Measurements from ENCODE around the gene SSBP3.

SSBP3 gene

GRCh38 chr1:54360165-54361005 lies 45.8 kb downstream of the SSBP3 start:
- H3K4me3 Mint-ChIP-seq: no peak overlapping the region
- H3K4me1 Mint-ChIP-seq (ENCODE audit: low read depth): peaks cover 88% of the 10 kb centered on the region
- H3K27ac Mint-ChIP-seq: peak overlapping the region; percentile 61

DNA sequence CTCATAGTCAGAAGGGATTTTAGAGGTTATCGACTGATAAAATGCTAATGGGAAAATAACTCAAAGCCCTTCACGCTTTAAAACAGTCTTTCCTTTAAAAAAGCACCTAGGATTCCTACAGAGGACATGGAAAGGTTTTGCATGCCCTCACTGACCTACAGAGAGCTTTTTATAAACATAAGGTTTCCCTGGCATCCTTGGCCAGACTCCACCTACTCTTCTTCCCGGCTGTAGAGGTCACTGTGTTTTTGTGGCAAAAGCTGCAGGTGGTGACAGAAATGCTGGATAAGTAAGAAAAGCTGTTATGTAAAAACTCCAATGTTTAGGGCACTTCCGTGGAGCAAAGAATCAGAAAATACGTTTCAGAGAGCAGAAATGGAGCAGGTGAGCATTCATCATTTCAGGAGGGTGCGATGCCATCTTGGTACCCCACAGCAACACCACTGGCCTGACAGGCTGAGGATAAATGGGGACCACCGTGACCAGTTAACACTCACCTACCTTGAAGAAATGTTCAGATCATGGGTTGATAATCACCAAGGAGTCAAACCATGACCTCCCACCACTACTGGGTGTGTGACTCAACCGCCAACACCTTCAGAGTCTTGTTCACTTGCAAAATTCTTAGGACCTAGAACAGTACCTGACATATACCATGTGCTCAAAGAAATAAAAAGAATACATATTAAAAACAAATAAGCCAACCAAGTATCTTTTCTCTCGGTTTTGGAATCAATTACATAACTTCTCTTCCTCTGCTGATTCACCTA lies 46.6 kb downstream of the SSBP3 start:
- Mint-ChIP-seq H3K4me3 (peak overlapping the region; percentile 28), H3K4me1 (ENCODE audit: low read depth) (peaks cover 93% of the 10 kb centered on the region), H3K36me3 (no peaks in the 10 kb centered on the region), H3K27me3 (no peaks in the 10 kb centered on the region), H3K9me3 (ENCODE audit: low read depth) (no peaks in the 10 kb centered on the region), H3K27ac (peak overlapping the region; percentile 61)

More at GRCh38 chr1:54360165-54361005, 45.8 kb downstream of the SSBP3 start:
- no peaks in the 10 kb centered on the region for H3K9me3 Mint-ChIP-seq (ENCODE audit: low read depth)
- H3K36me3 Mint-ChIP-seq: no peaks in the 10 kb centered on the region
- H3K27me3 Mint-ChIP-seq: no peaks in the 10 kb centered on the region

GRCh38 chr1:54358503-54359168 lies 47.6 kb downstream of the SSBP3 start:
- no peak overlapping the region for H3K27ac Mint-ChIP-seq

DNA sequence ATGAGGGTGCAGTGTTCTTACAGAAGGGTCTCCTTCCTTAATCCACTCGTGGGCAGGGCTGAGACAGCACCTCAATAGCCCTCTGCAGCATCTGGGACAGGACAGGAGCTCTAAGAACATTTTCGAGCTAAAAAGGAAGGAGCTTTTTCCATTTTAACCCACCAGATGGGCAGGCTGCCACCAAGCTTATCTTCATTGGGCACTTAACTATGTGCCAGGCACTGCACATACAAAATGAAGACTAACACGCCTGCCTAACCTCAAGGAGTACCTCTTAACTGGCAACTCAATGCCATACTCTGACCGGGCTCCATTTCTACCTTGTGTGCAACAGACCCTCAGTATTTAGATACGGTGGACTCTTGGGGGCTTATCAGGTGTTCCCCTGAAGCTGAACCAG lies 48.2 kb downstream of the SSBP3 start:
- Mint-ChIP-seq H3K27ac (peak overlapping the region; percentile 94), H3K27me3 (no peaks in the 10 kb centered on the region), H3K36me3 (no peaks in the 10 kb centered on the region), H3K4me3 (peak overlapping the region; percentile 43), H3K9me3 (ENCODE audit: low read depth) (no peaks in the 10 kb centered on the region), H3K4me1 (ENCODE audit: low read depth) (peaks cover 90% of the 10 kb centered on the region)

More at GRCh38 chr1:54358503-54359168, 47.6 kb downstream of the SSBP3 start:
- H3K36me3 Mint-ChIP-seq: no peaks in the 10 kb centered on the region
- peak overlapping the region; percentile 23 for H3K4me3 Mint-ChIP-seq
- no peaks in the 10 kb centered on the region for H3K9me3 Mint-ChIP-seq (ENCODE audit: low read depth)
- H3K27me3 Mint-ChIP-seq: no peaks in the 10 kb centered on the region
- H3K4me1 Mint-ChIP-seq (ENCODE audit: low read depth): peaks cover 93% of the 10 kb centered on the region

- H3K27ac Mint-ChIP-seq: peak overlapping the region; percentile 94
- no peaks in the 10 kb centered on the region for H3K9me3 Mint-ChIP-seq (ENCODE audit: low read depth)
- H3K4me1 Mint-ChIP-seq (ENCODE audit: low read depth): peaks cover 87% of the 10 kb centered on the region
- peak overlapping the region; percentile 86 for H3K4me3 Mint-ChIP-seq
- peaks cover 3% of the 10 kb centered on the region for H3K36me3 Mint-ChIP-seq
- H3K27me3 Mint-ChIP-seq: no peaks in the 10 kb centered on the region
Observed at GRCh38 chr1:54356680-54357147, 49.5 kb downstream of the SSBP3 start.

DNA sequence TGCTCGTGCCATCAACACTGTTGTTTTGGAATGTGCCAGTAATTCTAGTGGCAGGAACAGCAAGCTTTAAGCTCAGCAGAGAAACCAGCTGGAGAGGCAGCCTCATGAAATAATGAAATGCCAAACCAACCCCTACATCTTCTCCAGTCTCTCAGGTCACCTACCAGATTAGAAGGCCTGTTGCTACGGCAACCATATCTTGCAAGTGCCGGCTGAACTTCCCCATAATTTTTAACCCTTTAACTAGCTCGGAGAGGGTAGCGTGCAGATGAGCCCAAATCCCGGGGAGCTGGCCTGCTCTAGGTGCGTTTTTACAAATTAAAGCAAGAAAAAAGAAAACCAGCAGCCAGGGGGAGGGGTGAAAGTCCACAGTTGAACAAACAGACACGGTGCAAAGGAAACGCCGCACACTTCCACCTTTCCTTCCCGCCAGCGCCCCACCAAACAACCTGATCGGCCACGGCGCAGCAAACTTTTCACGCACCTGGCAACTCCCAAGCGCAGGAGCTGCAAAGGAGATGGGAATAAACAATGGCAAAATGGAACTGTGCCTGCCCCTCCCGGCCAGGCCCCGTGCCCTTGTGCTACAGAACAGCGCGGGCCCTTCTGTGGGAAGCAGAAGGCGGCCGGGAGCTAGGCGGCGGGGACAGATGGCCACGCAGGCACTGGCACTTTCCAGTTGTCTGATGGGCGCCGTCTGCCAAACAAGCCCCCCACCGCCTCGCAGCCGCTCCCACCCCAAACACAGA lies 50.1 kb downstream of the SSBP3 start:
- peak overlapping the region; percentile 94 for H3K27ac Mint-ChIP-seq
- H3K36me3 Mint-ChIP-seq: peaks cover 3% of the 10 kb centered on the region
- peaks cover 87% of the 10 kb centered on the region for H3K4me1 Mint-ChIP-seq (ENCODE audit: low read depth)
- H3K4me3 Mint-ChIP-seq: peak overlapping the region; percentile 86
- H3K27me3 Mint-ChIP-seq: no peaks in the 10 kb centered on the region
- no peaks in the 10 kb centered on the region for H3K9me3 Mint-ChIP-seq (ENCODE audit: low read depth)

DNA sequence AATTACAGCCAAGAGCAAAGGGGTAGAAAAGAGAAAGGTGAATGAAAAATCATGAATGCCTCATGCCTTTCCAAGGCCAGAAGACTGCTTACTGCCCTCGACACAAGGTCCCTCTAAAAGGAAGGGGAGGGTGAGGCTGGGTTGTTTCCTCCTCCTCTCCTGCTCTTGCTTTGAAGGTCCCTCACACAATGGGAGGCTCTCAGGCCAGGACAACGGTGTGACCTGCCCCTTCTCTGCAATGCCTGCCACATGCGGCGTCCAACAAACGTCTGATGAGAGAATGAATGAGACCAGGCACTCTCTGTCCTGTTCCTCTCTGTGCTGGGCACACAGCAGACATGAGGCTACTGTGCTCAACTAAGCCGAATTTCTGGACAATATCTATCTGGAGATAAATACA lies 51.3 kb downstream of the SSBP3 start:
- Mint-ChIP-seq H3K27me3 (no peaks in the 10 kb centered on the region), H3K27ac (peak overlapping the region; percentile 46), H3K36me3 (peaks cover 3% of the 10 kb centered on the region), H3K9me3 (ENCODE audit: low read depth) (no peaks in the 10 kb centered on the region), H3K4me1 (ENCODE audit: low read depth) (peaks cover 83% of the 10 kb centered on the region), H3K4me3 (peak overlapping the region; percentile 75)

DNA sequence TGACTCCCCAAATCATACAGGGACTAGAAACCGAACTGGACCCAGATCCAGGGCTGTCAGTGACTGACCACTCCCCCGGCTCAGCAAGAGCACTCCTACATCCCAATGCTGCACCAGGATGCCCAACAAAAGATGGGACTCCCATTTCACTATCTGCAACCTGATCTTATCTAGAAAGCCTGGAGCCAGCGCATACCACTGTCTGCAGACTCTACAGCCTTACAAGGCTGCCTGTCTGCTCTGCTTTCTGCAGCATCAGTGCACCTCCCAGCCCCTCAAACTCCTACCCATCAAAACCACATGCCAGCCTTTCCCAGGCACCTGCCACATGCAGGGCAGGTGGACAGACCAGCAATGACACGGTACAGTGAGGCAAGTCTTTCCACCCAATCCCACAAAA lies 52.2 kb downstream of the SSBP3 start:
- H3K36me3 Mint-ChIP-seq: peaks cover 3% of the 10 kb centered on the region
- H3K9me3 Mint-ChIP-seq (ENCODE audit: low read depth): no peaks in the 10 kb centered on the region
- no peak overlapping the region for H3K27ac Mint-ChIP-seq
- no peak overlapping the region for H3K4me3 Mint-ChIP-seq
- peaks cover 86% of the 10 kb centered on the region for H3K4me1 Mint-ChIP-seq (ENCODE audit: low read depth)
- no peaks in the 10 kb centered on the region for H3K27me3 Mint-ChIP-seq

GRCh38 chr1:54352755-54353154 lies 53.4 kb downstream of the SSBP3 start:
- peaks cover 3% of the 10 kb centered on the region for H3K36me3 Mint-ChIP-seq

DNA sequence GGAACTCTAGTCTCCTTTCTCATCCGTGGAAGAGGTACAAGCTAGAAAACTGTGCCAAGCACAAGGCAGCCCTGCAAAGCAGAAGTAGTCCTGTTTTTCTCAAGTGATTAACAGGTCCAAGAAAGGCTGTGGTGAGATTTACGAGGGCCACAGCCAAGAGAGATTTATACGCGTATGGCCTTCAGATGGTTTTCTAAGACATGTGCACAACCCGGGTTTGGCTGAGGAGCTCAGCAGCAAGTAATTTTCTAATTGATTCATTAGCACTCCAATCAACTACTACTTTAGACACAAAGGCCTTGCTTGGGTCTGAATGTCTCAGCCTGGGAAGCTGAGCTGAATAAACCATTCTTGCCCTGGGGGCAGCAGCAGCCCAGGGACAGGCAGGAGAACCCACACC lies 55.8 kb downstream of the SSBP3 start:
- Mint-ChIP-seq H3K4me3 (no peak overlapping the region), H3K9me3 (ENCODE audit: low read depth) (no peaks in the 10 kb centered on the region), H3K4me1 (ENCODE audit: low read depth) (peaks cover 63% of the 10 kb centered on the region), H3K36me3 (peaks cover 3% of the 10 kb centered on the region), H3K27ac (peak overlapping the region; percentile 70), H3K27me3 (no peaks in the 10 kb centered on the region)

More at GRCh38 chr1:54352755-54353154, 53.4 kb downstream of the SSBP3 start:
- Mint-ChIP-seq H3K4me3 (no peak overlapping the region), H3K27me3 (no peaks in the 10 kb centered on the region), H3K4me1 (ENCODE audit: low read depth) (peaks cover 80% of the 10 kb centered on the region), H3K27ac (peak overlapping the region; percentile 81), H3K9me3 (ENCODE audit: low read depth) (no peaks in the 10 kb centered on the region)

DNA sequence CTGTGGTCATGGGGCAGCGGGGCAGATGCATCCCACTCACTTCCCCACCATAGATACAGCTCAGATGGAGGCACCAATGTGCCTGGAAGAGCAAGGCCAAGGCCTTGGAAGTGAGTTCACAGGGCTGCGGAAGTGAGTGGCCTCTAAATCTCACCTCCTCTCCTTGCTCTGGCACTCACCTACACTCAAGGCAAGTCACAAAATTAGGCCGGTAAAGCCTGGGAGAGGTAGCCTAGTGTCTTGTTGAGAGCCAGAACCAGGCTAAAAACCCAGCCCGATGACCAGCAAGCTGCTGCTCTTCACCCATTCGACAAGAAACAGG lies 57.5 kb downstream of the SSBP3 start:
- no peaks in the 10 kb centered on the region for H3K9me3 Mint-ChIP-seq (ENCODE audit: low read depth)
- peaks cover 3% of the 10 kb centered on the region for H3K36me3 Mint-ChIP-seq
- H3K27me3 Mint-ChIP-seq: no peaks in the 10 kb centered on the region
- H3K4me1 Mint-ChIP-seq (ENCODE audit: low read depth): peaks cover 56% of the 10 kb centered on the region
- no peak overlapping the region for H3K27ac Mint-ChIP-seq
- no peak overlapping the region for H3K4me3 Mint-ChIP-seq

DNA sequence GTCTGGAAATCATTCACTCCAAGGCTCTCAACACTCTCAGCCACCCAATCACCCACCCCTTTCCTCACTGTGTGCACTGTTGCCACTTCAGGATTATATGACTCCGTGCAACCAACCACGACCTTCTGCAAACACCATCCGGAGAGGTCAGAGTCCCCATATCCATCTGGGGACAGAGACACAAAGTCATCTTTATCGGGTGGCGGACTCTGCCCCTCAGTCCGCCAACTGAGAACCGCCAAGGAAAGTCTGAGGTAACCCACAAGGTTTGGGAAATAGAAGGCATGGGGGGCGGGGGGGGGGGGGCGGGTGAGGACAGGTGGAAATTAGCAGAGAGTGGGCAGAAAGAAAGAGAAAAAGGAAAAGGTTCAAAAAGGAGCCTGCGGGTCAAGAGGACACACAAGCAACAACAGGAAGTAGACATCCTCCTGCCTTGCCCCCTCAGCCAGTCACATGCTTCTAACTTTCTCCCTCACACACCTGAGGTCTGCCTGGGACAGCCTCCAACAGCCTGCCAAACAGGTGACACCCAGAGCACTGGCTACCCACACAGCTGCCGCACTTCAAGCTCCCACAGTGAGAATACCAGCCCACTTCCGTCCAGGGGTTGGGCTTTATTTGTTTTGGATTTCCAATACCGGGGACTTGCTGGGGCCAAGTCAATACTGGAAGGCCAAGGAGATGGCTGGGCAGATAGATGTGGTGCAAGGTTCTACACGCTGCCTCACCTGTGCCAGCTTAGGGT lies 58.1 kb downstream of the SSBP3 start:
- Mint-ChIP-seq H3K36me3 (peaks cover 5% of the 10 kb centered on the region), H3K27me3 (no peaks in the 10 kb centered on the region), H3K27ac (no peak overlapping the region), H3K4me3 (no peak overlapping the region), H3K9me3 (ENCODE audit: low read depth) (no peaks in the 10 kb centered on the region), H3K4me1 (ENCODE audit: low read depth) (peaks cover 53% of the 10 kb centered on the region)

DNA sequence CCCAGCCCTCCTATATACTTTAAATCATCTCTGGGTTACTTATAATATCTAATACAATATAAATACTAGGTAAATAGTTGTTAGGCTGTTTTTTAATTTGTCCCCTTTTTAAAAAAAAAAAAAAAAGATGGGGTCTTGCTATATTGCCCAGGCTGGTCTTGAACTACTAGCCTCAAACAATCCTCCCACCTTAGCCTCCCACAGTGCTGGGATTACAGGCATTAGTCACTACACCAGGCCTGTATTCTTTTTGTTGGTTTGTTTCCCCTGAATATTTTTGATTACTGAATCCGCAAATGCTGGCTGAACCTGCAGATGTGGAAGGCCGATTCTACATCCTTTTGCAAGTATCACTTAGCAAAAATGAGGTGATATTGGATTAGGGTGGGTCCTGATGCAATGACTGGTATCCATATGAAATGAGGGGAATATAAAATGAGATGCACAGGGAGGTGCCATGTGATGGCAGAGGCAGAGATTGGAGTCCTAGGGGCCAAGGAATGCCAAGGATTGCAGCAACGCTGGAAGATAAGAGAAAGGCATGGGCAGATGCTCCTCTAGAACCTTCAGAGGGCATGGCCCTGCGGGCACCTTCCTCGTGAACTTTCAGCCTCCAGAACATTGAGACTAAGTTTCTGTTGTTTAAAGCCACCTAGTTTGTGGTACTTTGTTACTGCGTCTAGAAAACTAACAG lies 58.8 kb downstream of the SSBP3 start:
- Mint-ChIP-seq H3K36me3 (peaks cover 3% of the 10 kb centered on the region), H3K4me1 (ENCODE audit: low read depth) (peaks cover 49% of the 10 kb centered on the region), H3K9me3 (ENCODE audit: low read depth) (no peaks in the 10 kb centered on the region), H3K27me3 (no peaks in the 10 kb centered on the region), H3K27ac (no peak overlapping the region), H3K4me3 (no peak overlapping the region)

Measured in activated naive CD8-positive, alpha-beta T cell (primary cell).